GM12864 (cell line): ENCODE data around the gene IL5.

Experiments
- DNase-seq: peaks from one replicate; pipeline ENCODE4 v3.0.0-alpha.2; 2011; ENCODE audit warnings: low read depth
- H3K4me3 ChIP-seq: 2 replicates; pipeline ENCODE4 v1.5.1; 2011; ENCODE audit warnings: mild to moderate bottlenecking, low read depth, low read length, control low read depth
- TF ChIP-seq, protein P1 (sequence below): IDR thresholded peaks from 2 replicates; pipeline ENCODE4 v1.5.1; 2011; ENCODE audit warnings: low read depth, mild to moderate bottlenecking, moderate library complexity, low read length, control low read depth, inconsistent platforms; ENCODE audit errors: missing control alignments

The IL5 gene

DNA sequence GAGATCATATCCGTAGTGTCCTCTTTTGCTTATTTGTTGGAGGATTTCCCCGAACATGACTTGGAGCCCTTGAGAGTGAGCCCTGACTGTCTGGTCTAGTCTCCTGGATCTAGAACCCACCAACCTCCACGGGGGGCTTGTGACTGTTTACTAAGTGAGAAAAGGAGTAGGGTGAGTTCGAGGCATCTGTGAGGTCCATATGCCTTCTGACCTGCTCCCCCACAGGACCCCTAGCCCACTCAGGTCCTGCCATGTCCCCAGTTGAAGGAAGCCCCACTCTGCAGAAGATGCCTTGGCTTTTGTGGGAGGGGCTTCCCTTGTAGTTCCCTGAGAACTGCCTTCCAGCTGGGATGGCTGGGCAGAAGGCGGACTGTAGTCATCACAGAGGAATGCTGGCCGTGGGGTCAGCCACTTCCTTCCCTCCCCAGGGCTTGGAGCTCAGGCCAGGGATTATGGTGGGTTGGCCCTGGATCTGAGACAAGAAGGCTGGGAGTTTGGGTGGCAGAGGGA lies 45.8 kb downstream of the IL5 start:
- TF ChIP-seq, protein P1, sequence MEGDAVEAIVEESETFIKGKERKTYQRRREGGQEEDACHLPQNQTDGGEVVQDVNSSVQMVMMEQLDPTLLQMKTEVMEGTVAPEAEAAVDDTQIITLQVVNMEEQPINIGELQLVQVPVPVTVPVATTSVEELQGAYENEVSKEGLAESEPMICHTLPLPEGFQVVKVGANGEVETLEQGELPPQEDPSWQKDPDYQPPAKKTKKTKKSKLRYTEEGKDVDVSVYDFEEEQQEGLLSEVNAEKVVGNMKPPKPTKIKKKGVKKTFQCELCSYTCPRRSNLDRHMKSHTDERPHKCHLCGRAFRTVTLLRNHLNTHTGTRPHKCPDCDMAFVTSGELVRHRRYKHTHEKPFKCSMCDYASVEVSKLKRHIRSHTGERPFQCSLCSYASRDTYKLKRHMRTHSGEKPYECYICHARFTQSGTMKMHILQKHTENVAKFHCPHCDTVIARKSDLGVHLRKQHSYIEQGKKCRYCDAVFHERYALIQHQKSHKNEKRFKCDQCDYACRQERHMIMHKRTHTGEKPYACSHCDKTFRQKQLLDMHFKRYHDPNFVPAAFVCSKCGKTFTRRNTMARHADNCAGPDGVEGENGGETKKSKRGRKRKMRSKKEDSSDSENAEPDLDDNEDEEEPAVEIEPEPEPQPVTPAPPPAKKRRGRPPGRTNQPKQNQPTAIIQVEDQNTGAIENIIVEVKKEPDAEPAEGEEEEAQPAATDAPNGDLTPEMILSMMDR: no peak
- DNase-seq: no peak
- peak overlapping the region; percentile 78 for H3K4me3 ChIP-seq

DNA sequence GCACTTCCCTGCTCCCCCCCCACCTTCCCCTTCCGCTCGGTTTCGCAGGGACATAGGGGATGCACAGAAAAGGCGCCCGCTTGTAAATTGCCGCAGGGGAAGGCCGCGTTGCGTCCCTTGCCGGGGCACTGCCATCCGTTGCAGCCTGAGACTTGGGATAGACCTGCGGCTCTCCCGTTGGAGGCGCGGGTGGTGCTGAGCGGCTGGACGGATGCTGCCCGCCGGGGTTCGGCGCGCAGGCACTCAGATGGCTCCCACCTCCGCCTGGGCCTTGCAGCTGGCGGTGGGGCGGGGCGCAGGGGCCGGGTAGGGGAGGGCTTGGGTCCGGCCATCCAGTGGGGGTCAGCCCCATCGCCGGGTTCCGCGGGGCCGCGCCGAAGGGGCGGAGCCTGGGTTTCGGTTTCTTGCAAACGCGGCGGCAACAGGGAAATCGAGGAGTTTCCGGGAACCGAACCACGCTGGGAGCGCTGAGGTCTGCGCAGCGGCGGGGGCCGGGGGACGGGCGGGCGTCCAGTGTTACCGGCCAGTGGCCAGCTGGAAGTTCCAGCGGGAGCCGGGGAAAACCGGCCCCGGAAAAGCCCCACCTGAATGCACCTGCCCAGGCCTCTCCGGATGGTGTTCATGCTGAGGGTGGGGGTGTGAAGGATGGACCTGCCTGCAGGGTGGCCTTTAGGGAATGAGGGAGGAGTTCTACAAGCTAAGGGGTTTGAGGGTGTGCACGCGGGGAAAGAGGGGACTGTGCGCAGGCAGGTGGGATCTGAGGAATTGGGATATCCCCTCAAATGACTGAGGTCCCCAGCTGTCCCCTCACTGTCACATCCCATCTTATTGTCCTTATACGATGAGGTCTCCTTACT lies 46.5 kb downstream of the IL5 start:
- TF ChIP-seq, protein P1: no peak
- DNase-seq: peak; percentile 55
- peak overlapping the region; percentile 78 for H3K4me3 ChIP-seq

GRCh38 chr5:132496191-132496630 lies 47.1 kb downstream of the IL5 start:
- H3K4me3 ChIP-seq: peak overlapping the region; percentile 78
- DNase-seq: peak; percentile 61
- TF ChIP-seq, protein P1: no peak

DNA sequence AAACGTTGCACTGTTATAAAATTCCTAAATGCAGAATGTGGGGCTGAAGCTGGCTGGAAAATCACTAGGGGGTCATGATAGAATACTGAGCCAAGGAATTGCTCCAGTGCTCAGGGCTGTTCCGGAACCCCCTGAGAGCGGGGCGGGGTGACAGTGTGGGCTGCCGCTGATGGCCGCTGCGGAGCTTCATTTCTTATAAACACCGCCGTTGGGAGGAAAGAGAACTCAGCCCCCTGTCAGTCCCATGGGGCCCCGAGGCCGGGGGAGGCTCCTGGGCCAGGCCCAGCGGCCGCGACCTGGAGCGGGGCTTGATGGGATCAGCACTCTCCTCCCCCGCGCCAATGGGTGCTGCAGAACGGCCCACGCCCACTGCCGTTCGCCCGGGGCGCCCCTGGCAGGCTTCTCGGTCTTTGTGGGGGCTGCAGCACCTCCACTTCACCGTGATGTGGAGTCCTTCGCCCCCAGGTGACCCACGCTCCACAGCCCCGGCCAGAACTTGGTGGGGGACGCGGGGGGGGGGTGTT lies 47.6 kb downstream of the IL5 start:
- H3K4me3 ChIP-seq: peak overlapping the region; percentile 78
- TF ChIP-seq, protein P1: no peak
- DNase-seq: no peak

DNA sequence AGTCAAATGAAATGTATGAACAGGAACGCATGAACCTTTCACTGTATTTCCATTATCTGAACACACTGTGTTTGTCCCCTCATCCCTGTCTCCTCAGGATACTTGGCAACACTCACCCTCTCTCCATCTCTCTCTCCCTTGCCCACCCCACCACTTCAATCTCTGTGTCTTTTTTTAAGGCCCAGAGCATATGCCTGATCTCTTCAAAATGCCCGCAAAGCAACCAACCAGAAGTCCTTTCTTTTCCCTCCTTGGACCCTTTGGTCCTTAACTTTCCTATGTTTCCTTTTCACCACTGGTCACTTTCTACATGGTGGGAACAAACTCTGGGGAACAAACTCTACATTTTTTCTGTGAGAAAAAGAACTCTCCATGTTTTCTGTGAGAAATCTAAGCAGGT lies 49.5 kb downstream of the IL5 start:
- TF ChIP-seq, protein P1: no peak
- no peak for DNase-seq
- H3K4me3 ChIP-seq: no peak overlapping the region

- no peak for DNase-seq
- H3K4me3 ChIP-seq: no peak overlapping the region
- TF ChIP-seq, protein P1: no peak
Measured at GRCh38 chr5:132493241-132493640, 50.1 kb downstream of the IL5 start.
